ENCODE results near the gene KIF21A. TPM values are rescaled to one million over a fixed set of nuclear protein-coding genes. Genes with fewer than 3 reads are reported as not detected.

The KIF21A gene
- total RNA-seq, 4 donors from 2014 or later = 2.4 to 32.0 (median 17.5) TPM

GRCh38 chr12:39441963-39442830, 723 bp downstream of the KIF21A start:
- Histone ChIP-seq H3K27me3 (no peaks in the 10 kb centered on the region), H3K9me3 (no peaks in the 10 kb centered on the region), H3K27ac (peak overlapping the region; percentile 79 to 89), H3K4me3 (peak overlapping the region; percentile 54 to 89), H3K4me1 (no peaks in the 10 kb centered on the region), H3K36me3 (no peaks in the 10 kb centered on the region)
- peak; percentile 31 to 37 for DNase-seq
- intact Hi-C loops (cut with DNase I; ENCODE audit: low total_unique reads) = no loop called here
- TF ChIP-seq, protein P1, sequence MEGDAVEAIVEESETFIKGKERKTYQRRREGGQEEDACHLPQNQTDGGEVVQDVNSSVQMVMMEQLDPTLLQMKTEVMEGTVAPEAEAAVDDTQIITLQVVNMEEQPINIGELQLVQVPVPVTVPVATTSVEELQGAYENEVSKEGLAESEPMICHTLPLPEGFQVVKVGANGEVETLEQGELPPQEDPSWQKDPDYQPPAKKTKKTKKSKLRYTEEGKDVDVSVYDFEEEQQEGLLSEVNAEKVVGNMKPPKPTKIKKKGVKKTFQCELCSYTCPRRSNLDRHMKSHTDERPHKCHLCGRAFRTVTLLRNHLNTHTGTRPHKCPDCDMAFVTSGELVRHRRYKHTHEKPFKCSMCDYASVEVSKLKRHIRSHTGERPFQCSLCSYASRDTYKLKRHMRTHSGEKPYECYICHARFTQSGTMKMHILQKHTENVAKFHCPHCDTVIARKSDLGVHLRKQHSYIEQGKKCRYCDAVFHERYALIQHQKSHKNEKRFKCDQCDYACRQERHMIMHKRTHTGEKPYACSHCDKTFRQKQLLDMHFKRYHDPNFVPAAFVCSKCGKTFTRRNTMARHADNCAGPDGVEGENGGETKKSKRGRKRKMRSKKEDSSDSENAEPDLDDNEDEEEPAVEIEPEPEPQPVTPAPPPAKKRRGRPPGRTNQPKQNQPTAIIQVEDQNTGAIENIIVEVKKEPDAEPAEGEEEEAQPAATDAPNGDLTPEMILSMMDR (IDR thresholded peaks at IDR 0.05) = no peak
- TF ChIP-seq POLR2A (IDR thresholded peaks at IDR 0.05) = no peak

- intact Hi-C loops (cut with DNase I; ENCODE audit: low total_unique reads) = no loop called here
- Histone ChIP-seq H3K9me3 (no peaks in the 10 kb centered on the region), H3K4me1 (no peaks in the 10 kb centered on the region), H3K4me3 (peak overlapping the region; percentile 54 to 89), H3K27ac (peak overlapping the region; percentile 79 to 89), H3K27me3 (no peaks in the 10 kb centered on the region), H3K36me3 (no peaks in the 10 kb centered on the region)
- DNase-seq = no peak
- TF ChIP-seq POLR2A (IDR thresholded peaks at IDR 0.05) = no peak
- TF ChIP-seq, protein P1 (IDR thresholded peaks at IDR 0.05) = no peak
Measured at GRCh38 chr12:39441189-39441962, 1.5 kb downstream of the KIF21A start.

DNA sequence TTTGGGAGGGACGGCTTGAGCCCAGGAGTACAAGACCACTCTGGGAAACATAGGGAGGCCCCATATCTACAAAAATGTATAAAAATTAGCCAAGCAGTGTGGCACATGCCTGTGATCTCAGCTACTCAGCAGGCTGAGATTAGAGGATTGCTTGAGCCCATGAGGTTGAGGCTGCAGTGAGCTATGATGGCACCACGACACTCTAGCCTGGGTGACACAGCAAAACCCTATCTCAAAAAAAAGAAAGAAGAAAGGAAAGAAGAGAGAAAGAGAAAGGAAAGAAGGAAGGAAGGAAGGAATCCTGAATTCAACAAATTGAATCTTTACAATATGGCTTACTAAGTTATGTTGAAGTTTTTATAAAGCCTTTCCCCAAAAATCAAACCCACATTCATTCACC, 2.1 kb downstream of the KIF21A start:
- Histone ChIP-seq H3K36me3 (no peaks in the 10 kb centered on the region), H3K9me3 (no peaks in the 10 kb centered on the region), H3K4me3 (no peak overlapping the region), H3K27ac (no peak overlapping the region), H3K4me1 (no peaks in the 10 kb centered on the region), H3K27me3 (no peaks in the 10 kb centered on the region)
- no peak for DNase-seq
- TF ChIP-seq, protein P1 (IDR thresholded peaks at IDR 0.05) = no peak
- no peak for TF ChIP-seq POLR2A (IDR thresholded peaks at IDR 0.05)
- intact Hi-C loops (cut with DNase I; ENCODE audit: low total_unique reads) = no loop called here

DNA sequence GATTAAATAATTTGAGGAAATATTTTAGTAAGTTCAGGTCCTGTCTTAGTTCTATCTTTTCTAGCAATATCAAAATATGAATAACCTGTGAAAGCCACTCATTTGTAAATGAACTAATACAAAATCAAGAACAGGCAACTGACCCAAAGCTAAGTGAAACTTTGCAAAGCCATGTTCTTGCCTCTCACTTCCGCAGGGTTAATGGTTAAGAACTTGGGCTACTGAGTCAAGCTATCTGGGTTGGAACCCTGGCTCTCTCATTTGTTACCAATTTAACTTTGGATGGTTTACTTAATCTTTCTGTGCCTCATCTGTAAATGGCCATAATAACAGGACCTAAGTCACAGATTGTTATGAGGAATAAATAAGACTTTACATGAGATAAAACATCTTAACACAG, 2.8 kb downstream of the KIF21A start:
- no peak overlapping the region for H3K4me3 ChIP-seq
- no peaks in the 10 kb centered on the region for H3K27me3 ChIP-seq
- DNase-seq = no peak
- no peaks in the 10 kb centered on the region for H3K4me1 ChIP-seq
- no peaks in the 10 kb centered on the region for H3K9me3 ChIP-seq
- no peaks in the 10 kb centered on the region for H3K36me3 ChIP-seq
- TF ChIP-seq POLR2A (IDR thresholded peaks at IDR 0.05) = no peak
- TF ChIP-seq, protein P1 (IDR thresholded peaks at IDR 0.05) = no peak
- intact Hi-C loops (cut with DNase I; ENCODE audit: low total_unique reads) = no loop called here
- H3K27ac ChIP-seq = no peak overlapping the region

GRCh38 chr12:39435531-39435930, 7.4 kb downstream of the KIF21A start:
- no peak overlapping the region for H3K4me3 ChIP-seq
- intact Hi-C loops (cut with DNase I; ENCODE audit: low total_unique reads) = no loop called here
- no peaks in the 10 kb centered on the region for H3K27me3 ChIP-seq
- TF ChIP-seq, protein P1 (IDR thresholded peaks at IDR 0.05) = no peak
- no peak for TF ChIP-seq POLR2A (IDR thresholded peaks at IDR 0.05)
- H3K4me1 ChIP-seq = no peaks in the 10 kb centered on the region
- H3K36me3 ChIP-seq = no peaks in the 10 kb centered on the region
- no peak overlapping the region for H3K27ac ChIP-seq
- no peak for DNase-seq
- H3K9me3 ChIP-seq = no peaks in the 10 kb centered on the region
